Measurements from ENCODE around the gene CGB8.
"Not testable (repeated sequence)": the region's sequence is repeated elsewhere in the genome, so short reads cannot be mapped to it uniquely, and the experiment has no call there.

The CGB8 gene

DNA sequence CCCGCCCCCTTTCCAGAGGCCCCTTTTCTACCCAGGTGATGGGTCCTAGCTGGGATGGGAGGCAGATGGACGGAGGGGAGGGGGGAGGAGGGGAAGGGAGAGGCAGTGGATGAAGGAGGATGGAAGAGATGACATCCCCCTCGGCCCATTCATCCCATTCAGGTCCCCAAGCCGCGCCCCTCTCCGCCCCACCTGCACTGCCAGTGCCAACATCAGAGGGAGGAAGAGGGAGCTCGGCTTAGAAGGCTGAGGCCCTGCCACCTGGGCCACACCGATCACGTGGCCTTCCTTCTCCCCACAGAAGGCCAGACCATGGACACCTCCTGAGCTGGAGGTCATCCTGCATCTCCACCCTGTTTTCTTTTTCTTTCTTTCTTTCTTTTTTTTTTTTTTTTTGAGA is 20.2 kb downstream of the CGB8 start:
- not testable (repeated sequence) for H3K4me1 ChIP-seq; H3K4me2 ChIP-seq (ENCODE audit: low read length); H3K36me3 ChIP-seq (ENCODE audit: control insufficient read depth, insufficient read depth, low read length); H3K27ac ChIP-seq; H3K4me3 ChIP-seq (ENCODE audit: low read depth, low read length); H3K9me3 ChIP-seq (ENCODE audit: control insufficient read depth, low read length); H3K27me3 ChIP-seq (ENCODE audit: control insufficient read depth, insufficient read depth, low read length); H2AFZ ChIP-seq; H3K79me2 ChIP-seq; H3K9ac ChIP-seq

DNA sequence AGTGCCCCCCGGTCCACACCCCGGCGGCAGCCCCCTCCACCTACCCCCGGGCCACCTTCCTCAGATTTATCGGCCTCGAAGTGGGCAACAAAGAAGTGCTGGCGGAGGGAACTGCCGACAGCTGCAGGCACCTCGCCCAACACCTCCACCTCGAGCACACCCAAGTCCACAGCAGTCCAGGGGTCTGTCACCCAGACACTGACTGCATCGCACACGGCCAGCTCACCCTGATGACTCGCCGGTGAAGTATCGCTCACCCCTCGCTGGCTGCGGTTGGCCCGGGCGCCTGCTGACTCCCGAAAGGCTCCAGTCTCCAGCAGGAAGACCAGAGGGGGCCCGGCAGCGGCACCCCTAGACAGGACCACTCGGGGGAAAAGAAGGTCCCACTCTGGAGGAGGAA is 23.3 kb downstream of the CGB8 start:
- not testable (repeated sequence) for H2AFZ ChIP-seq; H3K9me3 ChIP-seq (ENCODE audit: control insufficient read depth, low read length); H3K27me3 ChIP-seq (ENCODE audit: control insufficient read depth, insufficient read depth, low read length); H3K9ac ChIP-seq; H3K4me3 ChIP-seq (ENCODE audit: low read depth, low read length); H3K27ac ChIP-seq; H3K36me3 ChIP-seq (ENCODE audit: control insufficient read depth, insufficient read depth, low read length); H3K79me2 ChIP-seq; H3K4me2 ChIP-seq (ENCODE audit: low read length); H3K4me1 ChIP-seq

GRCh38 chr19:49025088-49025487 is 23.8 kb downstream of the CGB8 start:
- not testable (repeated sequence) for H3K9me3 ChIP-seq (ENCODE audit: control insufficient read depth, low read length); H3K4me3 ChIP-seq (ENCODE audit: low read depth, low read length); H2AFZ ChIP-seq; H3K27me3 ChIP-seq (ENCODE audit: control insufficient read depth, insufficient read depth, low read length); H3K36me3 ChIP-seq (ENCODE audit: control insufficient read depth, insufficient read depth, low read length); H3K4me1 ChIP-seq; H3K79me2 ChIP-seq; H3K4me2 ChIP-seq (ENCODE audit: low read length); H3K9ac ChIP-seq; H3K27ac ChIP-seq

DNA sequence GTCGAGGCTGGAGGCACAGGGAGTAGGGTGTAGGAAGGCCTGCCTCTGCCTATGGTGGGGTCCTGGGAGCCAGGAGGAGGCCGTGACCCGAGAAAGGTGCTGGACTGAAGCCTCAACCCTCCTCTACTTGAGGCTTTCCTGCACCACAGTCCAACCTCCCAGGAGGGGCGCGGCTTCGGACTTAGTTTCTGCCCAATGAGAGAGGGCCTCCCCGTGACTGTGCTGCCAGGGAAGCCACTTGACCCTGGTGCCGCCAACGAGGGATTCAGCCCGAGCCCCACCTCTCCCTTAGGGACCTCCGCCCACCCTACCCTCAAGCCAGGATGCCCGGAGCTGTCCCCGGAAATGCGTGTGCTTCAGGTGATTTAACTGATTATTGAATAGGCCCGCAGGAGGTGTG is 24.7 kb downstream of the CGB8 start, which contains the start of gene CGB3:
Gene CGB3 (minus strand): TSS at position 101 of the 400 bp plus-strand sequence. CDS start 362 bp downstream, outside the sequence.
- not testable (repeated sequence) for H3K36me3 ChIP-seq (ENCODE audit: control insufficient read depth, insufficient read depth, low read length); H3K9me3 ChIP-seq (ENCODE audit: control insufficient read depth, low read length); H3K4me2 ChIP-seq (ENCODE audit: low read length); H3K9ac ChIP-seq; H3K27me3 ChIP-seq (ENCODE audit: control insufficient read depth, insufficient read depth, low read length); H3K79me2 ChIP-seq; H3K4me3 ChIP-seq (ENCODE audit: low read depth, low read length); H2AFZ ChIP-seq; H3K4me1 ChIP-seq; H3K27ac ChIP-seq

GRCh38 chr19:49022116-49022515 is 26.8 kb downstream of the CGB8 start:
- no peak overlapping the region for H3K4me3 ChIP-seq (ENCODE audit: low read depth, low read length)
- H3K79me2 ChIP-seq: no peaks in the 10 kb centered on the region
- no peak overlapping the region for H3K27ac ChIP-seq
- peaks cover 5% of the 10 kb centered on the region for H3K4me1 ChIP-seq
- no peak overlapping the region for H2AFZ ChIP-seq
- no peaks in the 10 kb centered on the region for H3K9me3 ChIP-seq (ENCODE audit: control insufficient read depth, low read length)
- H3K9ac ChIP-seq: no peak overlapping the region
- no peak overlapping the region for H3K4me2 ChIP-seq (ENCODE audit: low read length)
- TF ChIP-seq, protein P1, sequence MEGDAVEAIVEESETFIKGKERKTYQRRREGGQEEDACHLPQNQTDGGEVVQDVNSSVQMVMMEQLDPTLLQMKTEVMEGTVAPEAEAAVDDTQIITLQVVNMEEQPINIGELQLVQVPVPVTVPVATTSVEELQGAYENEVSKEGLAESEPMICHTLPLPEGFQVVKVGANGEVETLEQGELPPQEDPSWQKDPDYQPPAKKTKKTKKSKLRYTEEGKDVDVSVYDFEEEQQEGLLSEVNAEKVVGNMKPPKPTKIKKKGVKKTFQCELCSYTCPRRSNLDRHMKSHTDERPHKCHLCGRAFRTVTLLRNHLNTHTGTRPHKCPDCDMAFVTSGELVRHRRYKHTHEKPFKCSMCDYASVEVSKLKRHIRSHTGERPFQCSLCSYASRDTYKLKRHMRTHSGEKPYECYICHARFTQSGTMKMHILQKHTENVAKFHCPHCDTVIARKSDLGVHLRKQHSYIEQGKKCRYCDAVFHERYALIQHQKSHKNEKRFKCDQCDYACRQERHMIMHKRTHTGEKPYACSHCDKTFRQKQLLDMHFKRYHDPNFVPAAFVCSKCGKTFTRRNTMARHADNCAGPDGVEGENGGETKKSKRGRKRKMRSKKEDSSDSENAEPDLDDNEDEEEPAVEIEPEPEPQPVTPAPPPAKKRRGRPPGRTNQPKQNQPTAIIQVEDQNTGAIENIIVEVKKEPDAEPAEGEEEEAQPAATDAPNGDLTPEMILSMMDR (IDR thresholded peaks at IDR 0.05): no peak
- H3K27me3 ChIP-seq (ENCODE audit: control insufficient read depth, insufficient read depth, low read length): no peaks in the 10 kb centered on the region
- no peaks in the 10 kb centered on the region for H3K36me3 ChIP-seq (ENCODE audit: control insufficient read depth, insufficient read depth, low read length)

DNA sequence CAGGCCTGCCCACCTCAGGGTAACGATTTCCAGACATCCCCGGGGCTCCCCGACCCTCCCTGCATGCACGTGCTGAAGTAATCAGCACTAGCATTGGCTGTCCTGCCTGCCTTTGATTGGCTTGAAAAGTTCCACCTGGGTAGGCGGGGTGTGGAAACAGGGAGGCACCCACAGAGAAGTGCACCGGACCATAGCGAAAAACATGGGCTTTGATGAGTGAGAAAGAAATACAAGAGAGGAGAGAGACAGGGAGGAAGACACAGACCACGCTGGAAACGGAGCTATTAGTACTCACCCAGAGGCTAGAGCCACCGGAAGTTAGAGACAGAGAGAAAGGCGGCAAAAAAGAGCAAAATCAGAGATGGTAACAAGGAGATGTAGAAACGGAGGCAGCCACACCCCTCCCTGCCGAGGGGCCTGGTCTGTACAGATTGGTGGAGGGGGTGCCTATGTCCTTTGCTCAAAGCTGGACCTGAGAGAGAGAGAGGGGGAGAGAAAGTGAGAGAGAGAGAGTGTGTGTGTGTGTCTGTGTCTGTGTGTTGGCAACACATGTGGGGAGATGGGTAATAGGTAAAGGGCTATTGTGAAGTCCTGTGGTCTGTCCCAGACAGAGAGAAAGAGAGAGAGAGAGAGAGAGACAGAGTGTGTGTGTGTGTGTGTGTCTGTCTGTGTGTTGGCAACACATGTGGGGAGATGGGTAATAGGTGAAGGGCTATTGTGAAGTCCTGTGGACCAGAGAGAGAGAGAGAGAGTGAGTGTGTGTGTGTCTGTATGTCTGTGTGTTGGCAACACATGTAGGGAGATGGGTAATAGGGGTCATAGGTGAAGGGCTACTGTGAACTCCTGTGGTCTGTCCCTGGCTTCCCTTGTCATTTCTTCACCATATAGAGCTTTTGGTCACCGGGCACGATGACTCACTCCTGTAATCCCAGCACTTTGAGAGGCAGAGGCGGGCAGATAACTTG is 27.7 kb downstream of the CGB8 start:
- Histone ChIP-seq H3K27me3 (ENCODE audit: control insufficient read depth, insufficient read depth, low read length) (no peaks in the 10 kb centered on the region), H3K9ac (no peak overlapping the region), H3K4me3 (ENCODE audit: low read depth, low read length) (no peak overlapping the region), H3K9me3 (ENCODE audit: control insufficient read depth, low read length) (no peaks in the 10 kb centered on the region), H3K4me1 (peaks cover 5% of the 10 kb centered on the region), H3K36me3 (ENCODE audit: control insufficient read depth, insufficient read depth, low read length) (no peaks in the 10 kb centered on the region), H3K79me2 (no peaks in the 10 kb centered on the region), H2AFZ (no peak overlapping the region), H3K4me2 (ENCODE audit: low read length) (no peak overlapping the region), H3K27ac (no peak overlapping the region)
- TF ChIP-seq, protein P1 (IDR thresholded peaks at IDR 0.05): no peak

All from parathyroid adenoma (tissue), 2 donors.